ENCODE data around the gene PVALB. TPM values are rescaled to one million over a fixed set of nuclear protein-coding genes. Genes with fewer than 3 reads are reported as not detected.

PVALB gene
- polyA plus RNA-seq, 1 of the 3 experiments (the other 2 are of a cell fraction) = not detected

- Histone ChIP-seq H3K79me2 (ENCODE audit: insufficient read depth) (no peaks in the 10 kb centered on the region), H3K9me2 (no peaks in the 10 kb centered on the region), H3K9me3 (no peaks in the 10 kb centered on the region), H3K4me3 (ENCODE audit: low read depth in 2 of 2, low read length in 1 of 2) (peak overlapping the region in 1 of 2 experiments; percentile 30; a peak in 1 of 4 replicates), H3K4me2 (no peak overlapping the region), H3K27me3 (ENCODE audit: insufficient read depth) (peaks cover 17% of the 10 kb centered on the region; the same call in 1 of the 2 replicates), H4K20me1 (ENCODE audit: insufficient read depth) (no peaks in the 10 kb centered on the region), H3F3A (replicated peaks; ENCODE audit: insufficient read depth) (no peaks in the 10 kb centered on the region), H3K36me3 (replicated peaks in 1 of 2; ENCODE audit: control insufficient read depth in 1 of 2, insufficient read depth in 2 of 2, low read length in 1 of 2) (no peaks in the 10 kb centered on the region), H2AFZ (ENCODE audit: low read depth) (peak overlapping the region; percentile 81), H3K9ac (no peak overlapping the region), H3K27ac (ENCODE audit: low read depth in 2 of 2, low read length in 1 of 2) (peak overlapping the region in 1 of 2 experiments; percentile 4; a peak in 1 of 4 replicates), H3K4me1 (ENCODE audit: control insufficient read depth in 1 of 2, insufficient read depth in 2 of 2, low read depth in 1 of 2, low read length in 1 of 2) (peaks cover 0 to 2% of the 10 kb centered on the region in 2 experiments; a peak in 1 of 4 replicates)
- peak; percentile 86 for DNase-seq
- TF ChIP-seq TAF1 (IDR thresholded peaks at IDR 0.05; ENCODE audit: borderline replicate concordance, low read depth, low read length) (0 out of 2 replicates have a peak, but pooled peaks have one; percentile 17), GABPA (IDR thresholded peaks at IDR 0.05; ENCODE audit: low read depth) (peak; percentile 26; the same call in 1 of the 2 replicates), YY1 (IDR thresholded peaks at IDR 0.05; ENCODE audit: low read depth) (peak; percentile 30; the same call in 1 of the 2 replicates), JUND (IDR thresholded peaks at IDR 0.05) (no peak; the same call in 1 of the 2 replicates), CTCF (IDR thresholded peaks at IDR 0.05) (peak; percentile 93), SMC3 (IDR thresholded peaks at IDR 0.05; ENCODE audit: low read depth, low read length) (peak; percentile 75), RAD21 (IDR thresholded peaks at IDR 0.05; ENCODE audit: low read length) (peak; percentile 87), SIN3A (IDR thresholded peaks at IDR 0.05; ENCODE audit: borderline replicate concordance, low read depth, low read length) (no peak)
- 34% methylated on average over 32 of the region's 33 CpGs for WGBS (ENCODE audit: low lambda C conversion rate)
- CTCF ChIA-PET = interaction anchor here (0.6 to 10.8 kb wide), 59 partner anchors 8 to 531 kb away, joined by 3 to 159 read pairs (median 4); partner anchors contain the start of genes NCF4 and PVALB
- POLR2A ChIA-PET = no interaction called here
Measured at GRCh38 chr22:36781656-36782627, 34.9 kb downstream of the PVALB start.

GRCh38 chr22:36778020-36778419, 38.8 kb downstream of the PVALB start:
- H3K36me3 ChIP-seq (replicated peaks in 1 of 2; ENCODE audit: control insufficient read depth in 1 of 2, insufficient read depth in 2 of 2, low read length in 1 of 2) = no peaks in the 10 kb centered on the region
- CTCF ChIA-PET = interaction anchor here (1.2 to 6.1 kb wide), 3 partner anchors 76 to 231 kb away, joined by 3 to 52 read pairs (median 3); no protein-coding TSS in a partner anchor
- POLR2A ChIA-PET = no interaction called here

More at GRCh38 chr22:36778020-36778419, 38.8 kb downstream of the PVALB start:
- Histone ChIP-seq H3K4me1 (ENCODE audit: control insufficient read depth in 1 of 2, insufficient read depth in 2 of 2, low read depth in 1 of 2, low read length in 1 of 2) (peaks cover 0 to 12% of the 10 kb centered on the region in 2 experiments; a peak in 3 of 4 replicates), H3K79me2 (ENCODE audit: insufficient read depth) (no peaks in the 10 kb centered on the region), H4K20me1 (ENCODE audit: insufficient read depth) (no peaks in the 10 kb centered on the region), H3K9me2 (no peaks in the 10 kb centered on the region), H2AFZ (ENCODE audit: low read depth) (no peak overlapping the region), H3F3A (replicated peaks; ENCODE audit: insufficient read depth) (no peaks in the 10 kb centered on the region), H3K9me3 (no peaks in the 10 kb centered on the region), H3K27me3 (ENCODE audit: insufficient read depth) (no peaks in the 10 kb centered on the region), H3K27ac (ENCODE audit: low read depth in 2 of 2, low read length in 1 of 2) (no peak overlapping the region), H3K9ac (no peak overlapping the region), H3K4me3 (ENCODE audit: low read depth in 2 of 2, low read length in 1 of 2) (no peak overlapping the region), H3K4me2 (no peak overlapping the region)
- DNase-seq = no peak
- TF ChIP-seq MEF2A (IDR thresholded peaks at IDR 0.05; ENCODE audit: borderline replicate concordance, low read depth) (no peak), REST (IDR thresholded peaks at IDR 0.05; ENCODE audit: low read depth, low read length) (no peak), FOXJ3 (CRISPR knock-in tag; IDR thresholded peaks at IDR 0.05) (no peak), MXI1 (IDR thresholded peaks at IDR 0.05; ENCODE audit: low read depth, low read length) (no peak), SMC3 (IDR thresholded peaks at IDR 0.05; ENCODE audit: low read depth, low read length) (no peak), SIN3A (IDR thresholded peaks at IDR 0.05; ENCODE audit: borderline replicate concordance, low read depth, low read length) (no peak)

Measured in SK-N-SH (cell line).